Gastroesophageal sphincter (tissue), 4 donors: ENCODE data around the gene OR5K4. TPM values are rescaled to one million over a fixed set of nuclear protein-coding genes. Genes with fewer than 3 reads are reported as not detected.

Source experiments
- ATAC-seq: fragments of 150-250 bp; one replicate; pipeline ENCODE4 v1.9.1; 2016; ENCODE audit warnings: mild to moderate bottlenecking, moderate library complexity
- H3K27ac ChIP-seq, 4 donors: fragments of 200-600 bp; sonication (generic) in 3 of 4; 1 replicate in 3 of 4; 2 replicates in 1 of 4; pipeline ENCODE4 v1.5.1; 2016 to 2019
- H3K27me3 ChIP-seq: fragments of 200-600 bp; sonication (generic); one replicate; pipeline ENCODE4 v1.5.1; 2019
- H3K36me3 ChIP-seq, 2 donors: fragments of 200-600 bp; sonication (generic); one replicate each; pipeline ENCODE4 v1.5.1; 2019; ENCODE audit warnings: control low read depth in 1 of 2
- H3K4me1 ChIP-seq, 3 donors: fragments of 200-600 bp; sonication (generic); 1 replicate in 2 of 3; 2 replicates in 1 of 3; pipeline ENCODE4 v1.5.1; 2016 to 2019; ENCODE audit warnings: control low read depth in 2 of 3
- H3K4me3 ChIP-seq, 2 donors: fragments of 200-600 bp; sonication (generic); one replicate each; pipeline ENCODE4 v1.5.1; 2019; ENCODE audit warnings: mild to moderate bottlenecking in 1 of 2, moderate library complexity in 1 of 2
- H3K9me3 ChIP-seq, 3 donors: fragments of 200-600 bp; sonication (generic); one replicate each; pipeline ENCODE4 v1.5.1; 2017 to 2019; ENCODE audit warnings: control low read depth in 2 of 3
- CTCF ChIP-seq, 4 experiments: fragments of 200-600 bp in 2 of 4; fragments of 450-650 bp in 2 of 4; sonication (generic) in 1 of 4; IDR thresholded peaks; one replicate each; pipeline ENCODE4 v1.5.1; 2017 to 2019; ENCODE audit warnings: antibody characterized with exemption in 4 of 4, mild to moderate bottlenecking in 2 of 4, moderate library complexity in 2 of 4
- EP300 ChIP-seq: sonication (generic); formaldehyde crosslinking; IDR thresholded peaks from one replicate; pipeline ENCODE4 v1.6.1; 2017; ENCODE audit warnings: antibody characterized with exemption, mild to moderate bottlenecking
- POLR2A ChIP-seq, 2 donors: fragments of 450-650 bp; IDR thresholded peaks; one replicate each; pipeline ENCODE4 v1.6.1; 2017; ENCODE audit warnings: antibody characterized with exemption in 2 of 2, mild to moderate bottlenecking in 2 of 2, moderate library complexity in 1 of 2
- POLR2AphosphoS5 ChIP-seq: sonication (generic); formaldehyde crosslinking; IDR thresholded peaks from one replicate; pipeline ENCODE4 v1.6.1; 2017; ENCODE audit warnings: antibody characterized with exemption
- WGBS, 2 donors: methylation state at CpG; one replicate each; pipeline ENCODE4 v1.1.5; 2018; ENCODE audit warnings: low coverage in 1 of 2; 5-methylcytosine and 5-hydroxymethylcytosine counted together
- total RNA-seq, 4 donors: library from RNA; depleted of rRNA; stranded (reverse); fragments of >200 nt; gene quantifications; one replicate each; pipeline ENCODE4 v1.1.0, GENCODE V29; 2016

The OR5K4 gene
- total RNA-seq, 4 donors from 2014 or later = not detected

- H3K4me1 ChIP-seq = no peaks in the 10 kb centered on the region
- H3K27ac ChIP-seq = no peak overlapping the region
- ATAC-seq = no peak
- 78 to 91% methylated on average over 3 to 4 of the region's 4 CpGs for WGBS, 2 donors
- H3K9me3 ChIP-seq = no peaks in the 10 kb centered on the region
- TF ChIP-seq POLR2A (IDR thresholded peaks at IDR 0.05) = no peak
- TF ChIP-seq EP300 = no peak
- no peak for TF ChIP-seq CTCF (IDR thresholded peaks at IDR 0.05)
- no peak for TF ChIP-seq POLR2AphosphoS5
- no peaks in the 10 kb centered on the region for H3K36me3 ChIP-seq
- H3K4me3 ChIP-seq = no peak overlapping the region
- no peaks in the 10 kb centered on the region for H3K27me3 ChIP-seq
Measured at GRCh38 chr3:98367464-98368246, 14.0 kb downstream of the OR5K4 start.

- H3K9me3 ChIP-seq = no peaks in the 10 kb centered on the region
- H3K27ac ChIP-seq = no peak overlapping the region
- no peak for ATAC-seq
- H3K36me3 ChIP-seq = no peaks in the 10 kb centered on the region
- H3K4me1 ChIP-seq = no peaks in the 10 kb centered on the region
- no peaks in the 10 kb centered on the region for H3K27me3 ChIP-seq
- TF ChIP-seq CTCF (IDR thresholded peaks at IDR 0.05) = no peak
- no peak for TF ChIP-seq EP300
- no peak for TF ChIP-seq POLR2AphosphoS5
- TF ChIP-seq POLR2A (IDR thresholded peaks at IDR 0.05) = no peak
- H3K4me3 ChIP-seq = no peak overlapping the region
Measured at GRCh38 chr3:98371186-98371585, 17.5 kb downstream of the OR5K4 start.

- H3K36me3 ChIP-seq = no peaks in the 10 kb centered on the region
- no peak overlapping the region for H3K27ac ChIP-seq
- no peaks in the 10 kb centered on the region for H3K9me3 ChIP-seq
- ATAC-seq = no peak
- H3K4me3 ChIP-seq = no peak overlapping the region
- H3K27me3 ChIP-seq = no peaks in the 10 kb centered on the region
- no peaks in the 10 kb centered on the region for H3K4me1 ChIP-seq
- no peak for TF ChIP-seq EP300
- no peak for TF ChIP-seq CTCF (IDR thresholded peaks at IDR 0.05)
- TF ChIP-seq POLR2AphosphoS5 = no peak
- no peak for TF ChIP-seq POLR2A (IDR thresholded peaks at IDR 0.05)
Measured at GRCh38 chr3:98371853-98372252, 18.2 kb downstream of the OR5K4 start.

GRCh38 chr3:98372445-98372844 is 18.8 kb downstream of the OR5K4 start:
- no peak for ATAC-seq
- no peak overlapping the region for H3K4me3 ChIP-seq
- H3K27ac ChIP-seq = no peak overlapping the region
- H3K9me3 ChIP-seq = no peaks in the 10 kb centered on the region
- 60% methylated on average over 1 of the region's 1 CpG; no CpG with 5 or more reads in 1 of the 2 donors for WGBS, 2 donors
- TF ChIP-seq CTCF (IDR thresholded peaks at IDR 0.05) (no peak), POLR2A (IDR thresholded peaks at IDR 0.05) (no peak), EP300 (no peak), POLR2AphosphoS5 (no peak)
- H3K4me1 ChIP-seq = no peaks in the 10 kb centered on the region
- H3K36me3 ChIP-seq = no peaks in the 10 kb centered on the region
- no peaks in the 10 kb centered on the region for H3K27me3 ChIP-seq

- Histone ChIP-seq H3K4me3 (no peak overlapping the region), H3K36me3 (no peaks in the 10 kb centered on the region), H3K27ac (no peak overlapping the region), H3K27me3 (no peaks in the 10 kb centered on the region), H3K9me3 (no peaks in the 10 kb centered on the region), H3K4me1 (no peaks in the 10 kb centered on the region)
- no peak for TF ChIP-seq POLR2A (IDR thresholded peaks at IDR 0.05)
- TF ChIP-seq CTCF (IDR thresholded peaks at IDR 0.05) = no peak
- no peak for TF ChIP-seq POLR2AphosphoS5
- TF ChIP-seq EP300 = no peak
- no peak for ATAC-seq
- 50 to 61% methylated on average over 2 of the region's 2 CpGs for WGBS, 2 donors
Measured at GRCh38 chr3:98376631-98377030, 23.0 kb downstream of the OR5K4 start.
